ENCODE measurements around the gene ART4.

DNA sequence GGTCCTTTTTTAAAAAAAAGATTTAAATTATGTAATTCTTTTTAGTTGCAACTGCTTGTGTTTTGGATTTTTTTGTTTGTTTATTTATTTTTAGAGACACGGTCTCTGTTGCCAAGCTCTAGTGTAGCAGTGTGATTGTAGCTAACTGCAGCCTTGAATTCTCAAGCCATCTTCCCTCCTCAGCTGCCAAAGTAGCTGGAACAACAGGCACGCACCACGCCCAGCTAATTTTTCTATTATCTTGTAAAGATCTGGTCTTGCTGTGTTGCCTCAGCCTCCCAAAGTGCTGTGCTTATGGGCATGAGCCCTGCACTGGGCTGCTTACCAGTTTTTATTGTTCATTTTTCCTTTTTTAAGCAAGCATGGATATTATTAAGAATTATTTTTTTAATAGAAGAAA lies 10.6 kb upstream of the ART4 start:
- TF ChIP-seq, protein P1, sequence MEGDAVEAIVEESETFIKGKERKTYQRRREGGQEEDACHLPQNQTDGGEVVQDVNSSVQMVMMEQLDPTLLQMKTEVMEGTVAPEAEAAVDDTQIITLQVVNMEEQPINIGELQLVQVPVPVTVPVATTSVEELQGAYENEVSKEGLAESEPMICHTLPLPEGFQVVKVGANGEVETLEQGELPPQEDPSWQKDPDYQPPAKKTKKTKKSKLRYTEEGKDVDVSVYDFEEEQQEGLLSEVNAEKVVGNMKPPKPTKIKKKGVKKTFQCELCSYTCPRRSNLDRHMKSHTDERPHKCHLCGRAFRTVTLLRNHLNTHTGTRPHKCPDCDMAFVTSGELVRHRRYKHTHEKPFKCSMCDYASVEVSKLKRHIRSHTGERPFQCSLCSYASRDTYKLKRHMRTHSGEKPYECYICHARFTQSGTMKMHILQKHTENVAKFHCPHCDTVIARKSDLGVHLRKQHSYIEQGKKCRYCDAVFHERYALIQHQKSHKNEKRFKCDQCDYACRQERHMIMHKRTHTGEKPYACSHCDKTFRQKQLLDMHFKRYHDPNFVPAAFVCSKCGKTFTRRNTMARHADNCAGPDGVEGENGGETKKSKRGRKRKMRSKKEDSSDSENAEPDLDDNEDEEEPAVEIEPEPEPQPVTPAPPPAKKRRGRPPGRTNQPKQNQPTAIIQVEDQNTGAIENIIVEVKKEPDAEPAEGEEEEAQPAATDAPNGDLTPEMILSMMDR (IDR thresholded peaks at IDR 0.05; ENCODE audit: poor library complexity, severe bottlenecking): no peak
- TF ChIP-seq TAF1 (IDR thresholded peaks at IDR 0.05; ENCODE audit: low read depth) (no peak), RAD21 (conservative IDR thresholded peaks at IDR 0.05) (no peak), EZH2 (IDR thresholded peaks at IDR 0.05; ENCODE audit: borderline replicate concordance, insufficient read depth, low read length, poor library complexity, severe bottlenecking) (no peak), POLR2AphosphoS5 (IDR thresholded peaks at IDR 0.05) (no peak), SMC3 (conservative IDR thresholded peaks at IDR 0.05; ENCODE audit: poor library complexity) (no peak)

Data from neural cell (in vitro differentiated cells).